ENCODE data around the gene KCNJ10.

Gene KCNJ10

GRCh38 chr1:159990005-159990404 is 80.0 kb downstream of the KCNJ10 start:
- no peaks in the 10 kb centered on the region for H3F3A ChIP-seq (ENCODE audit: low read depth)
- no peak overlapping the region for H2AFZ ChIP-seq (ENCODE audit: low read length)
- peaks cover 12% of the 10 kb centered on the region for H3K4me1 ChIP-seq (ENCODE audit: insufficient read depth, low read length, poor library complexity, severe bottlenecking)
- H3K9me3 ChIP-seq (ENCODE audit: insufficient read depth, low read depth, low read length), result no peaks in the 10 kb centered on the region
- no peak for TF ChIP-seq EZH2phosphoT487 (IDR thresholded peaks at IDR 0.05; ENCODE audit: borderline replicate concordance)
- no peak for TF ChIP-seq CTCF (conservative IDR thresholded peaks at IDR 0.05; ENCODE audit: low read length)
- H3K27me3 ChIP-seq (ENCODE audit: insufficient read depth, low read length, poor library complexity, severe bottlenecking), result no peaks in the 10 kb centered on the region
- H3K9me2 ChIP-seq (replicated peaks; ENCODE audit: low read depth, low read length), result no peaks in the 10 kb centered on the region
- no peaks in the 10 kb centered on the region for H3K36me3 ChIP-seq (ENCODE audit: insufficient read depth, low read length)
- no peak overlapping the region for H3K4me3 ChIP-seq (ENCODE audit: low read length, poor library complexity, severe bottlenecking)
- H3K4me2 ChIP-seq (ENCODE audit: low read depth, low read length, poor library complexity, severe bottlenecking), result no peak overlapping the region
- H3K9ac ChIP-seq (ENCODE audit: low read depth, low read length, poor library complexity, severe bottlenecking), result no peak overlapping the region
- no peaks in the 10 kb centered on the region for H4K20me1 ChIP-seq (ENCODE audit: insufficient read depth, low read length, poor library complexity, severe bottlenecking)
- H3K79me2 ChIP-seq (ENCODE audit: insufficient read depth, low read length), result no peaks in the 10 kb centered on the region

- Histone ChIP-seq H3K36me3 (ENCODE audit: insufficient read depth, low read length) (no peaks in the 10 kb centered on the region), H3K4me1 (ENCODE audit: insufficient read depth, low read length, poor library complexity, severe bottlenecking) (peaks cover 12% of the 10 kb centered on the region), H3K4me3 (ENCODE audit: low read length, poor library complexity, severe bottlenecking) (no peak overlapping the region), H3K27me3 (ENCODE audit: insufficient read depth, low read length, poor library complexity, severe bottlenecking) (no peaks in the 10 kb centered on the region), H3K79me2 (ENCODE audit: insufficient read depth, low read length) (no peaks in the 10 kb centered on the region), H3K4me2 (ENCODE audit: low read depth, low read length, poor library complexity, severe bottlenecking) (no peak overlapping the region), H3F3A (ENCODE audit: low read depth) (no peaks in the 10 kb centered on the region), H4K20me1 (ENCODE audit: insufficient read depth, low read length, poor library complexity, severe bottlenecking) (no peaks in the 10 kb centered on the region), H2AFZ (ENCODE audit: low read length) (no peak overlapping the region), H3K9me3 (ENCODE audit: insufficient read depth, low read depth, low read length) (no peaks in the 10 kb centered on the region), H3K9ac (ENCODE audit: low read depth, low read length, poor library complexity, severe bottlenecking) (no peak overlapping the region), H3K9me2 (replicated peaks; ENCODE audit: low read depth, low read length) (no peaks in the 10 kb centered on the region)
- TF ChIP-seq EZH2phosphoT487 (IDR thresholded peaks at IDR 0.05; ENCODE audit: borderline replicate concordance) (no peak), CTCF (conservative IDR thresholded peaks at IDR 0.05; ENCODE audit: low read length) (no peak)
Measured at GRCh38 chr1:159989581-159989980, 80.4 kb downstream of the KCNJ10 start.

- H3K4me2 ChIP-seq (ENCODE audit: low read depth, low read length, poor library complexity, severe bottlenecking), result no peak overlapping the region
- H3K4me3 ChIP-seq (ENCODE audit: low read length, poor library complexity, severe bottlenecking), result no peak overlapping the region
- H3K9ac ChIP-seq (ENCODE audit: low read depth, low read length, poor library complexity, severe bottlenecking), result no peak overlapping the region
- no peaks in the 10 kb centered on the region for H3K9me2 ChIP-seq (replicated peaks; ENCODE audit: low read depth, low read length)
- H3K9me3 ChIP-seq (ENCODE audit: insufficient read depth, low read depth, low read length), result no peaks in the 10 kb centered on the region
- H3K36me3 ChIP-seq (ENCODE audit: insufficient read depth, low read length), result no peaks in the 10 kb centered on the region
- TF ChIP-seq EZH2phosphoT487 (IDR thresholded peaks at IDR 0.05; ENCODE audit: borderline replicate concordance) (no peak), CTCF (conservative IDR thresholded peaks at IDR 0.05; ENCODE audit: low read length) (no peak)
- no peaks in the 10 kb centered on the region for H3K79me2 ChIP-seq (ENCODE audit: insufficient read depth, low read length)
- no peak overlapping the region for H2AFZ ChIP-seq (ENCODE audit: low read length)
- no peaks in the 10 kb centered on the region for H3K27me3 ChIP-seq (ENCODE audit: insufficient read depth, low read length, poor library complexity, severe bottlenecking)
- H3K4me1 ChIP-seq (ENCODE audit: insufficient read depth, low read length, poor library complexity, severe bottlenecking), result peaks cover 12% of the 10 kb centered on the region
- no peaks in the 10 kb centered on the region for H4K20me1 ChIP-seq (ENCODE audit: insufficient read depth, low read length, poor library complexity, severe bottlenecking)
- no peaks in the 10 kb centered on the region for H3F3A ChIP-seq (ENCODE audit: low read depth)
Measured at GRCh38 chr1:159988006-159988405, 82.0 kb downstream of the KCNJ10 start.
